Measurements from ENCODE around the gene MAST4.

Gene MAST4

DNA sequence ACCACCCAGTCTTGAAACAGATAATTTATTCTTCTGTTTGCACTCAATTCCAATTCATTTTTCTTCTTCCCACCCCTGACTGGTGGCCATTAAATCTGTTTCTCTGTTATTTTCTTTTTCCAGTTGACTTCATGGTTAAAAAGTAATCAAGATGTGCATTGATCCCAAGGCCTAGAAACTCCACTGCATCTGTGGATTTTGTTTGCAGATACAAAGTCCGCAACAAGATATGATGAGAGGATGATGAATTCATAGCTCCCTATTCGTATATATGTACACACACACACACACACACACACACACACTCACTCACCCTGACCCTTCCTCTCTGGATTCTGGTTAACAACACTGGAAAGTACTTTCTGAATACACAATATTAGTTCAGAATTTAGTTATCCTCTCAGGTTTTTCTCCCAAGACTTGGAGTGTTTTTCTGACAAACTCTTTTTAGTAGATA is 548.0 kb downstream of the MAST4 start:
- no peak for DNase-seq

DNA sequence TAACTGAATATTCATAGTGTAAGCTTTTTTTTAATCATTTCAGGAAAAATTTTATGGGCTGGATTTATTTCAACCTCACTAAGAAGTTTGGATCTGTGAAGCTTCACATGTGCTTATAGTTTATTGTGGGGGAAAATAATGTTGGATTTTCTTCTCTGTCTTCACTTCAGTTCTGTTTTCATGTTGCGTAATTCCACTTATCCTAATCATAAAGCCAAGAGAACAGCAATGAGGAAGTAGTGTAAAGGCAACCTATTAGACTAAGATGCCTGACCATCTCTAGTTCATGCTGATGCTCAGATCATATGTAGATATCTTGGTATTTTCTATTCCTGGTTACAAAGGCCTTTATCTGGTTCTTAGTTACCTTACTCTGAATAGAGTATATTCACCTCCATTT is 550.4 kb downstream of the MAST4 start:
- no peak for DNase-seq

DNA sequence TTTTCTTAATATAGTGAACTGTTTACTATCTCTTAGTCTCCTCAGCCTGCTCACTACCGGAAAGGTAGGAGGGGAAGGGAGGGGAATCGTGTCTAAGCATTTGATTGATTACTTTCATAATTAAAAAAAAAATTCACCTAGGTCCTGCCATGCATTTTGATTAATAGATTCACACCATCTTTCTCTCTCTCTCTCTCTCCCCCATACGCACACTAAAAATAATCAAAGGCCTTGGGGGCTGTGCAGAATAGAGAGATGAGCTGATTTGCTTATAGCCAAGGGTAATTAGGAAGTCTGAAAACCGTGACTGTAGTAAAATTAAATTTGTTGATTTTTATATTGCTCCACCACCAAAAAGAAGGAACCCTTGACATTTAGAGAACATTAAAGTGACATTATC is 550.8 kb downstream of the MAST4 start:
- DNase-seq: no peak

DNA sequence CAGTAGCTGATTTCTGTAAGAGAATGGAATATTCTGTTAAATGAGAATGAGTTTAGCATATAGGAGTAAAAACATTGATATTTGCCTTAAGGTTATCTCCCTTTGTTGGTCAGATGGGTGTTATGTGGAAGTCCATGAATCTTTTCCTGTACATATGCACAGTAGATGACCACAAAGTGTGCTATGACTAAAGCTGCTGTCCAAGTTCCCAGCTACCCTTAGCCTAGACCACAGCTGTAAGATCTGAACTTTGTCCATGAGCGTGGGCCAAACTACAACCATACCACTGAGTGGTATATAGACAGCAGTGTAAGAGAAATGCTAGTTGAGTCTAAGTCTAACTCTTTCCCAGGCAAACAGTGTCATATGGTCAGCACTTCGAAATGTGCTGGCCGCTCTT is 551.6 kb downstream of the MAST4 start:
- DNase-seq: no peak

DNA sequence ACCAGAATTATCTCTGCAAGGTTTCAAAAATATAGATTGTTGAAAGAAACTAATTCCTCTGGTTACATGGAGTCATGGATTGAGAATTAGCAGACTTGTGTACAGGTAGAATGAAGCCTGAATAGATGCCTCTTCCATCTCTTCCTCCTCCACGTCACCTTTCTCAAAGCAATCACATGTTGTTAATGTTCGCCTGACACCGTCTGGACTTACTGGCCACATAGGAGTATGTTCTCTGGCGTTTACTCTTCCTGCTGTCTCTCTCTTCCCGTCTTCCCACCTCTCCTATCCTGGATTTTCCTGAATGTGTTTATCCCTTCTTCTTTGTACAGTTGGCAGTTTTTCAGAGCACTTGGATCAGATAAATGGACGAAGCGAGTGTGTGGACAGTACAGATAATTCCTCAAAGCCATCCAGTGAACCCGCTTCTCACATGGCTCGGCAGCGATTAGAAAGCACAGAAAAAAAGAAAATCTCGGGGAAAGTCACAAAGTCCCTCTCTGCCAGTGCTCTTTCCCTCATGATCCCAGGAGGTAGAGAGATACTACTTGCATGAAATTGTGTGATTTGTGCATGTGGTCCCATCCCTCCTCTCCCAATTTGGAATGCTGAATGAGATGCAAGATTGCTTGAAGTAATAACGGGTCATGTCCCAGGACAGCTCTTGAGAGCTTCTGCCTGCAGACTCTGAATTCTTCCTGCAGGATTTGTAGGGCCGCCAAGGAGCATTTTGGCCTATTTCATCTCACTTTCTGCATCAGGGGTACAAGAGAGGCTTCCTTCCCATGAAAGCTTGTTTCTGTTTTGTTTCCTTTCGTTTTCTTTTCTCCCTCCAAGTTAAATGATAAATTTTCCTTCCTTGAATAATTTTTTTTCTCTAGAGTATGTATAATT is 553.1 kb downstream of the MAST4 start:
- no peak for DNase-seq

DNA sequence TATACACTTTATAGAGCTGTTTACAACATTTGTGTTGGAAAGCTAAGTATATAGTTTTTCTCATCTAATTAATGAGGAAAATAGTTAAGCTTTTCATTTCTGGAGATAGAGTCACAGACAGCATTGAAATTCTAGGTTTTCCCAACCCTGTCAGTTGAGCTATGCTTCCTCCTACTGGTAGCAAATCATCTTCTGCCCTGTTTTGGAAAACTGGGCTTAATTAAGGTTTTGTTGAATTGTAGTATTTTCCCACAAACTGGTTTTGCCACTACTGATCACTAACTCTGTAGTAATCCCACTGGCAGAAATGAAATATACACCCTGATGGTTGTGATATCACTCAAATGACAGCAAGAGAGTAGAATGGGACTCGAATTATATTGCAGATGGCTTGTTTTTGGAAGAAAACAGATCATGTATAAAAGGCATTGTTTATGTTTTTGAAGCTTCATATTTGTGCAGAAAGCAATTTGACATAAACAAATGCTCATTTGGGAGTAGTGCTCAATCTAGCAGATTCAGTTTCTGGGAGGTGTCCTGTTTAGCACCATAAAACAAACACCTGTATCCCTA is 553.8 kb downstream of the MAST4 start:
- no peak for DNase-seq

DNA sequence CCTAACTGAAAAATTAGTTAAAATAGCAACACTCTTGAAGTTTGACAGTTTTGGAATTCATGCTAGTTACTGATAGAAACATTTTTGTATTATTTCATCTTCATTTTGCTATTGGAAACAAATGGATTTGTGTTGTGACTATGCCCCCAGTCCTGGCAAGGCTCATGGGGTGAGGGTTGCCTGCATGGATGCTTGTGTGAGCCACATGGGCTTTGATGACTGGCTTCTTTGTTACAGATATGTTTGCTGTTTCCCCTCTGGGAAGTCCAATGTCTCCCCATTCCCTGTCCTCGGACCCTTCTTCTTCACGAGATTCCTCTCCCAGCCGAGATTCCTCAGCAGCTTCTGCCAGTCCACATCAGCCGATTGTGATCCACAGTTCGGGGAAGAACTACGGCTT is 556.2 kb downstream of the MAST4 start:
- no peak for DNase-seq

DNA sequence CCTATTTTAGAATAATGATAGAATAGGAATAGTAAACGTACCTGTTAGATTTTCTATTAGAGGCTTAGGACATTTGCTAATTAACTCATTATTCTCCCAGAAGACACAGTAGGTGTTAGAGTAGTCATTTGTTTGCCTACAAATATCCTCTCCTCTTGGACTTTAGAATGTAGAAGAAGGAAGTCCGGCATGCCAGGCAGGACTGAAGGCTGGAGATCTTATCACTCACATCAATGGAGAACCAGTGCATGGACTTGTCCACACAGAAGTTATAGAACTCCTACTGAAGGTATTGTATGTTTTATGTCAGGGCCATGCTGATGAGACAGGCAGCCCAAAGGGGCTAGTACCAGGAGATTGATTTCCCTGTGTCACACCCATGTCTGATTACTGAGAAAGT is 557.1 kb downstream of the MAST4 start:
- DNase-seq: no peak

DNA sequence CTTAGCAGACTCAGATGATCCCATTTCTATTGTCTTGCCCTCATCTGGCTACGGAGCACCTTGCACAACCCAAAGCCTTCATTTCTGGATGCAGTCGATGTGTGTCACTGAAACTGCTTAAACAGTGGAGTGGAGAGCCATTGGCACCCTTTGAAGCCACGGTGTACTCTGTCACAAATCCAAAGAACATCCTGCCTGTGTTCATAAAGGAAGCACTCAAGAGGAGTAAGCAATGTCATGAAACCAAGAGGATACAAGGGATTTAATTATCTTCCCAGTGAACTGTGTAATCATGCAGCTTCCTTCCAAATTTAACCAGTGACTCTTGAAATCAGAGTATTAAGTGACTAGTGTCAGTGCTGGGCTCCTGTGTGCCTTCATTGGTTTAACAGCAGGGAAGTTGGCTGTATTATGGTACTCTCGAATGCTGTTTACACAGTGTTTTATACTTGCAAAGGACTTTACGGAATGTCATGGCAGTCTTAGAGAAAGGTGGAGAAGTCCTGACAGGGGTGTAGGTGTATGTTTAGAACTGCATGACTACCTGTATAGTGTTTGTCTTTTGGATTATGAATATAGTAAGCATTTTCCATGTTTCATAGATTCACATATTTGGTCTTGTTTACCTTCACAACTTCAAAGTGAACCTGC is 558.5 kb downstream of the MAST4 start:
- no peak for DNase-seq

DNA sequence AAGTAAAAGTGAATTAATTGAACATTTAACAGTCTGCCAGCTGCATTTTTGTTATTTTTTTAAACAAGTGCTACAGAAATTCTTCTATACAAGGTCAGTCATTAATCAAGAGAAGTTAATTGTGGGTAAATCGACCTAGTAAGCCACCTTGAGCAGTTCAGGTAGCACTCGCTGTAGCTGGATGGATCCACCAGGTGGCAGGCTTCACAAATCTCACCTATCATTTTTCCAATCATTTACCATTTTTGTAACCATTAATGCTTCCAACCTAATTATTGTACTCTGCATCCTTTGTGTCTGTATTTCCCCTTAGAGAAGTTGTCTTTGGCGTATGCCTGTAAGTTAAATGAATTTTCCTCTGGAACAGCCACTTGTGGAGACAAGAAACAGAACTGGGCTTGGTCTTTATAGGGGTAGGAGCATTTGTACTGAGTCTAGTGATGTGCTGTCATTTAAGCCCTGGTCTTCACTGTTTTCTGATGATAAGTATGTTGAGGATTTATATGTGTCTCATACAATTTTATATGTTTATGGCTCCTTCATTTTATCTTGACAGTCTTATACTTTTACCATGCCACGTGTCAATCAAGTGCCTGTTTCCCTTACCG is 560.9 kb downstream of the MAST4 start:
- peak; percentile 48 for DNase-seq

DNA sequence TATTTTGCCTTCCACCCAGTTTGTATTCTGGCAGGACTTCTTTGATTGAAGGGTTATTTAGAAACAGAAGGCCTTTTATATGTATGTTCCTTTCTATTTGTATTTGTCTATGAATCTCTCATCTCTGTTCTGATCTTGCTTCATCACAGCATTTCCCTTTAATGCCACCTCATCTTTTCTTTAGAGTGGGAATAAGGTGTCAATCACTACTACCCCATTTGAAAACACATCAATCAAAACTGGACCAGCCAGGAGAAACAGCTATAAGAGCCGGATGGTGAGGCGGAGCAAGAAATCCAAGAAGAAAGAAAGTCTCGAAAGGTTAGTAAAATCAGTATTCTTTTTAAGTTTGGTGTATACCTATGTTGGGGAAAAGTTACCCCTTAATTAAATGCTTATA is 564.1 kb downstream of the MAST4 start:
- DNase-seq: no peak

DNA sequence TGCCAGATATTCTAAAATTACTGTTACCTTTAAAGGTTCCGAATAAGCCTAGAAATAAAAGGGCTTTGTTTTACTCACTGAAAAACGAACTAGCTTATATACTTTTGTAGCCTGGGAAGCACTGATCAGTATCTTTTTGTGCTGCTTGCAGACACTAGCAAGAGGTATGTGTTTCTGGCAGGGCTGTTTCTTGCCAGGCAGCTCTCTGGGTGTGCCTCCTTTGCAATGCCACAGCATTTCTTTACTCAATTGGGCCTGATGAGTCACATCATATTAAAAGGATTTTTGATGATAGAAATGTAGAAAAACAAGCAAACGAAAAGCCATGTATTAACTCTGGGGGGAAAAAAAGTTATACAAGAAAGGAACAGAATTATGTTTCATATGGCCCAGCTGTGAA is 564.8 kb downstream of the MAST4 start:
- peak; percentile 17 for DNase-seq

DNA sequence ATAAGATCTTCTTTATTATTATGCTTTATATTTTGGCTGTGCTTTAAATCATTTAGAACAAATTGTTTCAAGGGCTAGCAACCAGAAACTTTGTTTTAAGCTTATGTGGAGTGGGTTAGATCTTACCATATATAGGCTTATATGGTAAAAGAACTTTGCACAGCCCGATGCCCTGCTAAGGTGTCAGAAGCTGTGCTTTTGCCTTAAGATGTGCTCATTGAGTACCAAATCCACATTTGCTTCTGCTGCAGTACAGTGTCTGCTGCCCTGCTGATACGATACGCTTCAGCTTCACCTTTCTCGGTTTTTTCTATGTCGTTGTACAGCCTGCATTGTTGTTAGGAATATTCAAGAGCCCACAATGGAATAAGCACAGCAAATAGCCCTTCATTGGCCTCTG is 565.6 kb downstream of the MAST4 start:
- no peak for DNase-seq

DNA sequence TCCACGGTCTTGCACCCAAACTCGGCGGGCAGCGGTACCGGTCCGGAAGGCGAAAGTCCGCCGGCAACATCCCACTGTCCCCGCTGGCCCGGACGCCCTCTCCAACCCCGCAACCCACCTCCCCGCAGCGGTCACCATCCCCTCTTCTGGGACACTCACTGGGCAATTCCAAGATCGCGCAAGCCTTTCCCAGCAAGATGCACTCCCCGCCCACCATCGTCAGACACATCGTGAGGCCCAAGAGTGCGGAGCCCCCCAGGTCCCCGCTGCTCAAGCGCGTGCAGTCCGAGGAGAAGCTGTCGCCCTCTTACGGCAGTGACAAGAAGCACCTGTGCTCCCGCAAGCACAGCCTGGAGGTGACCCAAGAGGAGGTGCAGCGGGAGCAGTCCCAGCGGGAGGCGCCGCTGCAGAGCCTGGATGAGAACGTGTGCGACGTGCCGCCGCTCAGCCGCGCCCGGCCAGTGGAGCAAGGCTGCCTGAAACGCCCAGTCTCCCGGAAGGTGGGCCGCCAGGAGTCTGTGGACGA is 567.1 kb downstream of the MAST4 start:
- no peak for DNase-seq

DNA sequence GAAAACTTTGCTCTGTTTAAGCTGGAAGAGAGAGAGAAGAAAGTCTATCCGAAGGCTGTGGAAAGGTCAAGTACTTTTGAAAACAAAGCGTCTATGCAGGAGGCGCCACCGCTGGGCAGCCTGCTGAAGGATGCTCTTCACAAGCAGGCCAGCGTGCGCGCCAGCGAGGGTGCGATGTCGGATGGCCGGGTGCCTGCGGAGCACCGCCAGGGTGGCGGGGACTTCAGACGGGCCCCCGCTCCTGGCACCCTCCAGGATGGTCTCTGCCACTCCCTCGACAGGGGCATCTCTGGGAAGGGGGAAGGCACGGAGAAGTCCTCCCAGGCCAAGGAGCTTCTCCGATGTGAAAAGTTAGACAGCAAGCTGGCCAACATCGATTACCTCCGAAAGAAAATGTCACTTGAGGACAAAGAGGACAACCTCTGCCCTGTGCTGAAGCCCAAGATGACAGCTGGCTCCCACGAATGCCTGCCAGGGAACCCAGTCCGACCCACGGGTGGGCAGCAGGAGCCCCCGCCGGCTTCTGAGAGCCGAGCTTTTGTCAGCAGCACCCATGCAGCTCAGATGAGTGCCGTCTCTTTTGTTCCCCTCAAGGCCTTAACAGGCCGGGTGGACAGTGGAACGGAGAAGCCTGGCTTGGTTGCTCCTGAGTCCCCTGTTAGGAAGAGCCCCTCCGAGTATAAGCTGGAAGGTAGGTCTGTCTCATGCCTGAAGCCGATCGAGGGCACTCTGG is 567.8 kb downstream of the MAST4 start:
- DNase-seq: no peak

DNA sequence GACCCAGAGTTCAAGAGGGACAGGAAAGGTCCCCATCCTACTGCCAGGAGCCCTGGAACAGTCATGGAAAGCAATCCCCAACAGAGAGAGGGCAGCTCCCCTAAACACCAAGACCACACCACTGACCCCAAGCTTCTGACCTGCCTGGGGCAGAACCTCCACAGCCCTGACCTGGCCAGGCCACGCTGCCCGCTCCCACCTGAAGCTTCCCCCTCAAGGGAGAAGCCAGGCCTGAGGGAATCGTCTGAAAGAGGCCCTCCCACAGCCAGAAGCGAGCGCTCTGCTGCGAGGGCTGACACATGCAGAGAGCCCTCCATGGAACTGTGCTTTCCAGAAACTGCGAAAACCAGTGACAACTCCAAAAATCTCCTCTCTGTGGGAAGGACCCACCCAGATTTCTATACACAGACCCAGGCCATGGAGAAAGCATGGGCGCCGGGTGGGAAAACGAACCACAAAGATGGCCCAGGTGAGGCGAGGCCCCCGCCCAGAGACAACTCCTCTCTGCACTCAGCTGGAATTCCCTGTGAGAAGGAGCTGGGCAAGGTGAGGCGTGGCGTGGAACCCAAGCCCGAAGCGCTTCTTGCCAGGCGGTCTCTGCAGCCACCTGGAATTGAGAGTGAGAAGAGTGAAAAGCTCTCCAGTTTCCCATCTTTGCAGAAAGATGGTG is 568.8 kb downstream of the MAST4 start:
- no peak for DNase-seq

DNA sequence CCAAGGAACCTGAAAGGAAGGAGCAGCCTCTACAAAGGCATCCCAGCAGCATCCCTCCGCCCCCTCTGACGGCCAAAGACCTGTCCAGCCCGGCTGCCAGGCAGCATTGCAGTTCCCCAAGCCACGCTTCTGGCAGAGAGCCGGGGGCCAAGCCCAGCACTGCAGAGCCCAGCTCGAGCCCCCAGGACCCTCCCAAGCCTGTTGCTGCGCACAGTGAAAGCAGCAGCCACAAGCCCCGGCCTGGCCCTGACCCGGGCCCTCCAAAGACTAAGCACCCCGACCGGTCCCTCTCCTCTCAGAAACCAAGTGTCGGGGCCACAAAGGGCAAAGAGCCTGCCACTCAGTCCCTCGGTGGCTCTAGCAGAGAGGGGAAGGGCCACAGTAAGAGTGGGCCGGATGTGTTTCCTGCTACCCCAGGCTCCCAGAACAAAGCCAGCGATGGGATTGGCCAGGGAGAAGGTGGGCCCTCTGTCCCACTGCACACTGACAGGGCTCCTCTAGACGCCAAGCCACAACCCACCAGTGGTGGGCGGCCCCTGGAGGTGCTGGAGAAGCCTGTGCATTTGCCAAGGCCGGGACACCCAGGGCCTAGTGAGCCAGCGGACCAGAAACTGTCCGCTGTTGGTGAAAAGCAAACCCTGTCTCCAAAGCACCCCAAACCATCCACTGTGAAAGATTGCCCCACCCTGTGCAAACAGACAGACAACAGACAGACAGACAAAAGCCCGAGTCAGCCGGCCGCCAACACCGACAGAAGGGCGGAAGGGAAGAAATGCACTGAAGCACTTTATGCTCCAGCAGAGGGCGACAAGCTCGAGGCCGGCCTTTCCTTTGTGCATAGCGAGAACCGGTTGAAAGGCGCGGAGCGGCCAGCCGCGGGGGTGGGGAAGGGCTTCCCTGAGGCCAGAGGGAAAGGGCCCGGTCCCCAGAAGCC is 569.6 kb downstream of the MAST4 start:
- DNase-seq: peak; percentile 67

DNA sequence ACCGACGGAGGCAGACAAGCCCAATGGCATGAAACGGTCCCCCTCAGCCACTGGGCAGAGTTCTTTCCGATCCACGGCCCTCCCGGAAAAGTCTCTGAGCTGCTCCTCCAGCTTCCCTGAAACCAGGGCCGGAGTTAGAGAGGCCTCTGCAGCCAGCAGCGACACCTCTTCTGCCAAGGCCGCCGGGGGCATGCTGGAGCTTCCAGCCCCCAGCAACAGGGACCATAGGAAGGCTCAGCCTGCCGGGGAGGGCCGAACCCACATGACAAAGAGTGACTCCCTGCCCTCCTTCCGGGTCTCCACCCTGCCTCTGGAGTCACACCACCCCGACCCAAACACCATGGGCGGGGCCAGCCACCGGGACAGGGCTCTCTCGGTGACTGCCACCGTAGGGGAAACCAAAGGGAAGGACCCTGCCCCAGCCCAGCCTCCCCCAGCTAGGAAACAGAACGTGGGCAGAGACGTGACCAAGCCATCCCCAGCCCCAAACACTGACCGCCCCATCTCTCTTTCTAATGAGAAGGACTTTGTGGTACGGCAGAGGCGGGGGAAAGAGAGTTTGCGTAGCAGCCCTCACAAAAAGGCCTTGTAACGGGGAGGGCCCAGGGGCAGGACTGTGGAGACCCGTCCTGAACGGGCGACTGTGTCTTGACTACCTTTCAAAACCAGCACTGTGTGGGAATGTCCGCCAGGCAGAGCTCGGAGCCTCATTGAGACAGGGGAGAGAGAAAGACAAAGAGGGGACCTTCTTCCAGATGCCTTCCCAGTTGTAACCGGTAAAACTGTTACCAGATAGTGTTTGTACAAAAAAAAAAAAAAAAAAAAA is 570.5 kb downstream of the MAST4 start:
- DNase-seq: peak; percentile 57

DNA sequence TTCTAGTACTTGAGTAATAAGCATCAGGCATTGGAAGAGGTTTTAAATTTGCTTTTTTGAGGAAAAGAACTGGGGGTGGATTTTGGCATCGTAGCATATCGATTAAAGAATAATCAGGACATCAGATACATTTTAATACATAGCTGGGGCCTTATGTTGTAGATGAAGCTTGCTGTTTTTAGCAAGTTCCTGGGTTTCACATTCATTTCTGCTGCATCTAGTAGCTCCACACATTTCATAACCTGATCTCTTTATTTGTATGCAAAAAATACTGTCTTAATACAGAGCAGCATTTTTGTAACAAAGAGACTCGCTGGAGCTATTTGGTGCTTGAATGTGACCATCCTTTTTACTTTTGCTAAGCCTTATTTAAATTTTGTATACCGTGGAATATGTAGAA is 571.9 kb downstream of the MAST4 start:
- no peak for DNase-seq

DNA sequence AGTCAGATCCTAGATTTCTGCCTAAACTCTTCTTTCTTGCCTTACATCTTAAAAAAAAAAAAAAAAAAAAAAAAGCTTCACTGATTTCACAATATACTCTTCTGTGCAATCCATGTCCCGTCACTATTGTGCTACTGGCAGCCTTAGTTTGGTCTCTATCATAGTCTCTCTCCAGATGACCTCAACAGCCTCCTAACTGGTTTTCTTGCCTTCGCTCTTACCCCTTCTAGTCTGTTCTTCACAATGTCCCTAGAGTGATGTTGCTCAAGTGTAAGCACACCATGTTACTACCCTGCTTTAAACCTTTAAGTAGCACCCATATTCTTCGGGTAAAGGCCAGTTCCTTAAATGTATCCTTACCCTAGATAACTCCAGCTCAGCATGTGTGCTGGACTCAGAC is 574.6 kb downstream of the MAST4 start:
- DNase-seq: no peak
